HG03103 (cell line): ENCODE results near the gene SLC1A1.

ENCODE experiments used
- ATAC-seq: cut with Tn5 transposase; IDR thresholded peaks from one replicate; pipeline ENCODE4 v1.9.1; 2021; ENCODE audit warnings: low read depth; ENCODE audit not compliant: unreplicated experiment

Gene SLC1A1

DNA sequence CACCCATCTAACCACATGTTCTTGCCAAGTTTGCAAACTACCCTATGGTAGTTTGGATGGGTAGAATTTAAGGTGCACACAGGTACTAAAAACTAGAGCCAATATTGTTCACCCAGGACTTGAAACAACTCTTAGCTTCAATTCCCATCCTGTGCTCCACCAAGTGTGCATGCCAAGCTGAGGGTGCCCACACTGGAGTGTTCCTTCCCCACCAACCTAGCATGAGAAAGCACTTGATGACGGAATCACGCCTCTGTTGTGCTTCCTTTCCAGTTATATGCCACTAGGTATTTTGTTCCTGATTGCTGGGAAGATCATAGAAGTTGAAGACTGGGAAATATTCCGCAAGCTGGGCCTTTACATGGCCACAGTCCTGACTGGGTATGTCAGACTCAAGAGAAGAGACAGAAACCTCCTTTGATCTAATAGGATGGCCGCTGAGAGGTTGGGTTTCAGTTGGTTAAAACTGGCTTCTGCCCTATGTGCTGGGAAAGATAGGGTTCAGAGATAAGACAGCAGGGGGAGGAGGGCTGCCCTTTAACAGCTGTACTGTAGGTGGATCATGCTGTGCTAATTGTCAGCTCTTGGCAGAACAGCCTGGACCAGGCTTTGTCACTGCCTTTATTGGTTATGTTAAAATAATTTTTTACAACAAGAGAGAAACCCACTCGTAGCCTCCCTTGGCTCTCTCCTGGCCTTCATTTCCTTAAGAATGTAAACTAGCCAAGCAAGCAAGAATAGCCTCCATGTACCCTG, 83.5 kb downstream of the SLC1A1 start:
- ATAC-seq = no peak

DNA sequence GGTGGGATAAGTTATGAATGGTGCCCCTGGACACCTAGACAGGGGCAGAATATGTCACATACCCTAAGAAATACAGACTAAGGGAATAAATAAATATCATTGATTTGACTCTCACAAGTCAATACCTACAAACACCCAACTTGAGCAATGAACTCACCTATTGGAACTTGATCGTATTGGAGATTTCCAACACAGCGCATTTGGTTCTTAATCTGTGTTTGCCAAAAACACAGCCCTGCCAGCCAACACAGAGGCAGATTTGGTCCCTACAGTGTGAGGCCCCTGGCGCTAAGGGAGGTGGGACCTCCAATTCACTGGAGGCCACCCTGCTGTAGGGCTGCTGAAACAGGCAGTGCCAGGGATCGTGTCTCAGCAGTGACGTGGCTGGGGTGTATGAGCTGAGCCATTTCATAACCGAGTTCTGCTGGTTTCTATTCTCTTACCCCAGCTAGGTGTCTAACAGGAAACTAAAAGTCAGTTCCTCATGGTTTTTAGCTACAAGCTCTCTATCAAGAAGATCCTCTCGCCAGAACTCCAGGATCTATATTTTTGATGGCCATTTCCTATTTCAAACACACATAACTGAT, 84.5 kb downstream of the SLC1A1 start:
- peak; percentile 90 for ATAC-seq

DNA sequence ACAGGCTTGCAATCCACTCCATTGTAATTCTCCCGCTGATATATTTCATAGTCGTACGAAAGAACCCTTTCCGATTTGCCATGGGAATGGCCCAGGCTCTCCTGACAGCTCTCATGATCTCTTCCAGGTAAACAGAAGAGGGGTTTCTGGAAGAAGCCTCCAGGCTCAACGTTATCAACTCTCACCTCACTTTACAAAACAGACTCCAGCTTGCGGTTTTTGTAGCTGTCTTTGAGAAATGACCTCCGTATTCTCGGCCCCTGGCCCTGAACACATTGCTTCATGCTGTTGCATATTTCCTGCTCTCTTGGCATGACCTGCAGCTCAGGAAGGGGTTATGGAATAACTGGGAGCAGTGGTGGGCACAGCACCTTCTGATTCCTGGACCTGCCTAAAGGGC, 85.7 kb downstream of the SLC1A1 start:
- ATAC-seq = no peak

DNA sequence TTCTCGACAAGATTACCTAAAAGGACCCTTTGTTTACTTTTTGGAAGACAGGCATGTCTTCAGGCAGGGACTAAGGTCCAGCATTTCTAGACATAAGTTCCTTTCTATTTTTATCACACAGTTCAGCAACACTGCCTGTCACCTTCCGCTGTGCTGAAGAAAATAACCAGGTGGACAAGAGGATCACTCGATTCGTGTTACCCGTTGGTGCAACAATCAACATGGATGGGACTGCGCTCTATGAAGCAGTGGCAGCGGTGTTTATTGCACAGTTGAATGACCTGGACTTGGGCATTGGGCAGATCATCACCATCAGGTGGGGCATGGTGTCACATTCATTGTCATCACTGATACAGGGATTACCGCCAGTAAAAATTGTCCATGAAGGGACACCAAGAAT, 86.2 kb downstream of the SLC1A1 start:
- ATAC-seq = no peak

DNA sequence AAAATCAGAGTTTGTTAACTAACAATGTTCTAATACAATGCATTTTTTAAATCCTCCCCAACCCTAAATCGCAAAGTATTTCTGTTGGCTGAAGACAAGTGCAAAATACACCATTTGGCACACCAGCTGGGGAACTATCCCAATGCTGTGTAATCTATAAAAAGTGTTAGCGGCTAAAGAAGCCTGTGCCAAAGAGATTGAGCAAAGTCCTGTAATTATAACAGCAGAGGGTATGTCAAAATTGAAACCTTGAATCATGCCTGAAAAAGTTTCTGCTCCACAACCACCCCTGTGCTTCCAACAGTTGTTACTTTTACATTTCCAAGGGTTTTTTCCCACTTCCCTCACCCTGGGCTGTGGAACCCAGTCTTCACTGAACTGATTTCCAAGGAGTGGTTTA, 88.7 kb downstream of the SLC1A1 start:
- ATAC-seq = no peak

DNA sequence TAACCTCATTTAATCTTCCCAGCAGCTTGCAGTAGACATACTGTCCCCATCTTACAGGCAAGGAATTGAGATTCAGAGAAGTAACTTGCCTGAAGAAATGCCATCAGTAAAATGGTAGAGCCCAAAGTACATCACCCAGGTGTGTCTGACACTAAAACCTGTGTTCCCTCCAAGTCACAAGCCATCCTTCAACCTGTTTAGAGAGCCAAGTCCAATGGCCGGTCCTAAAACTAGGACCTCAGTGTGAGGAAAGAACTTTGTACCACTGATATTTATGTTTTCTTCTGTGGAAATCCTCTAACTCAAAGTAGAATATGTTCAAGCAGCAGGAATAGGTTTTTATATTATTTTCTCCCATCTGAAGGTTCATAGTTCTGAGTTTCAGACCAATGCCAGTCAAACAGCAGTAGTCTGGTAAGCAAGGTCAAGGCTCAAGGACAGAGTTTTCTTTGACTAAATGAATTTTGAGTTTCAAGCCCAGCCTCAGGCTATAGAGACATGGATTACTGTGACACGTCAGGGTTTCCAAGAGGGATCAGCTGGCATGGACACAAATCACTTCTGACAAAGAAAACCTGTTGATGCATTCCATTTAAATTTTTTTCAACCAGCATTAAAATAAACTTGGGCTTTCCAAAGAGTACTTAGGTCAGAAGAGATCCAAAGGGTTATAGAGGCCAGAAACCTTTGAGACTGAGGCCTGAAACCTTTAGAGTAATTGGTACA, 90.9 kb downstream of the SLC1A1 start:
- ATAC-seq = no peak

DNA sequence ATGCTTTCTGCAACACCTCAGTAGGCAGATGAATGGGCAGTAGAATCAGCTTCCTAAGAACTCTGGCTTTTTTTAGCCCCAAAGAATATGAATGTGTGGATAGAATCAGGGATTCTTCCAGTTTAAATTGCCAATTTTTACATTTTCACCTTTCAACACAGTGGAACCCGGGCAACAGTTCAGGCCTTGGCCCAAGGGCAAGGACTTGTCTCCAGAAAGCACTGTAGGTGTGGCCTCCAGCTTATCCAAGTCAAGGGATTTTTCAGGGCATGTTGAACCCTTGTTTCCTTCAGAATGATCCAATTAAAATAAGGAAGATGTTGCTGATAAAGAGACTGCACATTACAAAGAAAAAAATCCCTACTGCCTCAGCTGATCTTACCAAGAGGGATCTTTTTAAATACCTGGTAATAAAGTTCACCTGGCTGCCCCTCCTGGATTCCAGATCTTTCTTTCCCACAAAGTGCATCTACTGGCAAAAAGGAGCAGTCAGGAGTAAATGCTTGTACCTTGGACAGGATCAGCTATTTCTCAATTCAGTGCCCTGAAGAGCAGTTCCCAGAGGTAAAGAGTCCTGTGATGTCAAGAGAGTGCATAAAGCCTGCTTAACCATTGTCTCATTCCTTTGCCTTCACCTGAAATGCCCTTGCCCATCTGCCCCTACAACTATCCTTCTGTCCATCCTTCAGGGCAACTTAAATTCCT, 91.7 kb downstream of the SLC1A1 start:
- ATAC-seq = no peak

DNA sequence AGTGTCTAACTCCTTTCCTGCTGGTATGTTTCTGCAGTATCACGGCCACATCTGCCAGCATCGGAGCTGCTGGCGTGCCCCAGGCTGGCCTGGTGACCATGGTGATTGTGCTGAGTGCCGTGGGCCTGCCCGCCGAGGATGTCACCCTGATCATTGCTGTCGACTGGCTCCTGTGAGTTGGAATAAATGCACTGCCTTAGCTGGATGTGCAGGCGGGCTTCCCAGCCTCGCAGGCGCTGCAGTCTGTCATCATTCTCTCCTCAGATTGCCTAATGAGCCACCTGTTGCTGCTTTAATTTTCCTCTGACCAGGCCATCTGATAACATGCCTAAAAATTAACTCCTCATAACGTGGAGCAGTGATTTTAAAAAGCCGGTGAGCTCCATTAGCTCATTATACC, 92.7 kb downstream of the SLC1A1 start:
- no peak for ATAC-seq

DNA sequence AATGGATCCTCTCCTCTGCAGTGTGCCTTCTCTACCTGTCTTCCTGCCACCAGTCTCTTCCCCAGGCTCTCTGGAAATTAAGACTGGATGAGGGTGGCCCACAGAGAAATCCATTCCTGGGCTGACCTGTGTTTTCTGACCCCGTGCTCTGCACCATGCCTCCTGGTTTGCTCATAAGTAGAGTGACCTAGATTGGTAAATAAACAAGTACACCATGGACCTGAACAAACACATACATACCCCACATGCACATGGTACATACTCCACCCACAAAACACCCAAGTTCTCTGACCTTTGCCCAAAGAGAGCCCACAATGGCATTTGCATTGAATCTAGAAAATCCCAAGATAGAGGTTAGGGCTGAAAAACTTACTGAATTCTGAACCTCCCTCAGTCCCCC, 94.4 kb downstream of the SLC1A1 start:
- no peak for ATAC-seq

DNA sequence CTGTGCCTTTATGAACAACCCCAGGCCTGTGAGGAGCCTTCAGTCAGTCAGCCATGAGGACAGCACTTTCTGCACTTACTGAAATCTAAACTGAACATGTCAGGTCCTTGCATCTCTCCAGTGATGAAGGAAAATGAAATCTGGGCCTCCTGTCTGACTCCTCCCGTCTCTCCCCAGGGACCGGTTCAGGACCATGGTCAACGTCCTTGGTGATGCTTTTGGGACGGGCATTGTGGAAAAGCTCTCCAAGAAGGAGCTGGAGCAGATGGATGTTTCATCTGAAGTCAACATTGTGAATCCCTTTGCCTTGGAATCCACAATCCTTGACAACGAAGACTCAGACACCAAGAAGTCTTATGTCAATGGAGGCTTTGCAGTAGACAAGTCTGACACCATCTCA, 94.9 kb downstream of the SLC1A1 start:
- ATAC-seq = no peak

DNA sequence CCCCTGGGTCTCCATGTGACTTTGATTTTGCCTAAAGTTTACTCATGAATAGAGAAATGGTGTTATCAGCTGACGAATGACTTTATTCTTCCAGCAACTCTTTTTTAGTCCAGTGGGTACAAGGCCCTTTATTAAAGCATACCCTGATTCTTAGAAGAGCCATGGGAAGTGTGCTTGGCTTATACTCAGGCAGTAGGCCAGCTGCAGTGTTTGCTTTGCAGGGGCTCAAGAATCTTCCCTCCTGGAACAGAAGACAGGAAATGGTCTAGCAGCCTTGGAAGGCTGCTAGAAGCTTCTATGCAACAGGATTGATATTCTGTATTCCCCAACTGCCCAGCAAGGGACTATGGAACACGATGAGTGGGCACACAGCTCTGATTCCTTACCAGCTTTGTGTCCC, 98.5 kb downstream of the SLC1A1 start:
- no peak for ATAC-seq

DNA sequence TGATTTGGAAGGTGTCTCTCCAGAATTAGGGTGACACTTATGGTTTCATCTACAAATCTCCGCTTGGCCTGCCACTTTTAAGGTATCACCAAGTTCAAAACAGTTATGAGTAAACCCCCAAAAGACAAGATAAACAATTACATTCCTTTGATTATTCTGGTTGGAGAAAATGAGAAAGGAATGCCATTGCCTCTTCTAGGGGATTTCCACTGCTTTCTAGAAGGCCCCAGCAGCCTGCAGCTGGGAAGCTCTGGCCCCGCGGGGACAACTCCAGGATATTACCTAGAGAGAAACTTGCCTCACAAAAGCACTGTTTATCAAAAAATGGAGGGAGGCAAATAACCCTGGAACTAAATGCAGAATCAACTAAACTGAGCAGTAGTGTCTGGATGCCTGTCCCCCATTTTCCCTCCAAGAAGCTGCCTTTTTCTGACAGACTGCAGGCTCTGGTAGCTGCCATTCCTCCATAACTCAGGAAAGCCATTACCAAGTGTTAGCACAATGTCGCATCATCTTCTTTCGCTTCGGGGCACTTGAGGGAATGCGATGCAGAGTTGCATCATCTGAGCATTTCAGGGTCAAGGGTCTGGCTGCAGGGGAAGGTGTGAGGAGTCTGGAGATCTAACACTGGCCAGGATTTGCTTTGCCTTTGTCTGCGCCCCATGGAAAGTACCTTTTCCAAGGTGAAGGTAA, 100.3 kb downstream of the SLC1A1 start:
- no peak for ATAC-seq

DNA sequence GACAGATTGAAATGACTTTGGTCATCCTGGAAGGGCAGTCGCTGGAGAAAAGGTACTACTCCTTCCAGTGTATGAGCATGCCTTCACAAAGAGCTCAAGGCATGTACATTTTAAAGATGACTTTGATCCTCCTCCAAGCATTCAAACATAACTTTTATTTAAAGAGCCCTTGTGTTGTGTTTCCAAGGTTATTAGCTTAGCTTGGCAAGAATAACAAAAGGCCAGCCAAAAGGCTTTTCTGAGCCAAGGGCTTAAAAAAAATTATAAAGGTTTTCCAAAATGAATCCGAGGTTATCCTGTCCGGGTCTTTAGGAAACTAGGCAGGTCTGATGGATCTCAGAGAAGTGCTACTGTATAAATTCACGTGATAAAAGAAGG, 100.8 kb downstream of the SLC1A1 start:
- no peak for ATAC-seq

DNA sequence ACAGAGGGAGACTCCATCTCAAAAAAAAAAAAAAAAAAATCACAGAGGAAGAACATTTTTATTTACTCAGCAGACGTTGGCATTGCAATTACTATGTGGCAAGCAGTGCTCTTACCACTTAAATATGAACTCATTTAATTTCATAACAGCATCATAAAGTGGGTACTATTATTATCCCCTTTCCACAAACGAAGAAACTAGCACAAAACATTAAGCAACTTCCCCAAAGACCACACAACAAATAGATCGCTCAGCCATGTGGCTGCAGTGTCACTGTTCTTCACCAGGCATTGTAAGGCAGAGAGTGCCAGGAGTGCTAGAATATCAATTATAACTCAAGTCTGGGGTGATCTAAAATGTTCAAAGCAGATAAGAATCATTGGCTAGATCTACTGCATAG, 102.0 kb downstream of the SLC1A1 start:
- no peak for ATAC-seq

DNA sequence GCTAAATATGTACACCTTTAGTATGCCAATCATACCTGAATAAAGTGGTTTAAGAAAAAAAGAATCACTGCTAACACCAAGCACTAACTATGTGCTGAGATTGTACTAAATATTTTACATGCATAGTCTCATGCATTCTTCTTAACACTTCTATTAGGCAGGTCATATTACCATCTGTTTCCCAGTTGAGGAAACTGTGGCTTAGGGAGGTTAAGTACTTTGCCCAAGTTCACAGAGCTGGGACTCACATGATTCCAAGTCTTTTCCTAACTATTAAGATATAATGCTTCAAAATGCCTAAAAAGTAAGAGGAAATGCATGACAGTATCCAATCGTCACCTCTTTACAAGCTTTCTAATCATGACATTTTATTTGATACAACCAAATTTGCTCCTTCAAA, 102.6 kb downstream of the SLC1A1 start:
- no peak for ATAC-seq

DNA sequence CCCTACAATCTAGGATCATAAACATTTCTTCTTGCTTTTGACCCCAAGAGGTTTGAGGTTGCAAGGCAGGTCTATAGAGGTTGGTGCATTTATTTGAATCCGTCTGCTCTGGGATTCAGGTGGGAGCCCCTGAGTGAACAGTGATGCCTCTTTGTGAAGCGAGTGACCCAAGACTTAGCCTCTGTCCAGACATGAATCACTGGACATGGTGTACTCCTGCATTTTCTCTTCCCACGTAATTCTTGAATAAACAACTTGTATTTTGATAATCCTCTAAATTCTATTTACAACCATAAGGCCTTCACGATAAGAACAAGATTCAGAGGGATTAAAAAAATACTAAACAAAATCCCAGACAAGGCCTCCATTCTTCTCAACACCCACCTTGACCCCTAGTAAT, 104.3 kb downstream of the SLC1A1 start:
- ATAC-seq = no peak

DNA sequence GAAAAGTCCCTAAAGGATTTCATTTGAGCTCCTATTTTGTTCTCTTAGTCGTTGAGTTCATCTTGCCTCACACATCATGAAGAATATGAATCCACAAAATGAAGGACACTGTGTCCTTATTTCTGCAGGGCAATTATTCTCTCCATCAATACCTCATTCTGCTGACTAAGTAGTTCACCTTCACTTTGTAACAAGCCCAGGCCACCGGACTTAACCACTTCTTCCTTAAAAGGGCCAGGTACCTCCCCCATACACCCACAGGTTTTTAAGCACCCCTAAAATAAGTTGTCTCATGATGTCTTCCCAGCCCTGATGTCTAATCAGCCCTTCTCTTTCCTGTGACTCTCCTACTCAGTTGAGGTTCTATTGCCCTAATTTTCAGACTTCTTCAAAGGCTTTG, 104.7 kb downstream of the SLC1A1 start:
- no peak for ATAC-seq

DNA sequence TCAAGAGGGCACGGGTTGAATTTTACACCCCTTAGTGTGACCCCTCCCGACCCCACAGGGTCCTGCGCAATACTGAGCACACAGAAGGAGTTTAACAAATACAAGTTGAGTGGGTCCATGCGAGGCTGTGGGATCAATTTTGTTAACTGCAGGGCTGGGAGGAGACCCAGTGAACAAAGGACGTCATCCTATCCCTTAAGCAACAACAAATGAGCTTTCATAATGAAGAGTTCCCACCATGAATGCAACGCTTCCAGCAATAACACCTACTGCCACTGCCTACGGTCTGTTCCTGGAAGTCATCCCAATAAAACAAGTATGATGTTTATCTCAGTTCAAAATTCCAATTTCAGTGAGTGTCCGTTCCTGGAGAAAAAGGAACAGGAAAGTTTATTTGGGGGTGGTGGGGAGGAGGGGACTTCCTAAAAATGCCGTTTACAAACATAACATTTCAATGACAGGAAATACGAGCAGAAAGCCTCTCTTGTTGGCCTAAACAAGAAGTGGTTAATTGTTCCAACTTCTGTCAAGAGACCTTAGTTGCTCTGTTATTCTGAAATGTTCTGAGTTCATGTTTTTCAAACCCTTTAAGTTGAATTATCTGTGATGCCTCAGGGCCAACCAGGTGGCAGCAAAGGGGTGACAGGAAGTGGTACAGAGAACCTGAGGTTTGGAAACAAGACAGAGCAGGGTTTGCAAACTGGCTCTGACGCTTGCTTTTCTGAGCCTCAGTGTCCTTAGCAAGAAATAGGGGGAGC, 106.1 kb downstream of the SLC1A1 start:
- no peak for ATAC-seq

DNA sequence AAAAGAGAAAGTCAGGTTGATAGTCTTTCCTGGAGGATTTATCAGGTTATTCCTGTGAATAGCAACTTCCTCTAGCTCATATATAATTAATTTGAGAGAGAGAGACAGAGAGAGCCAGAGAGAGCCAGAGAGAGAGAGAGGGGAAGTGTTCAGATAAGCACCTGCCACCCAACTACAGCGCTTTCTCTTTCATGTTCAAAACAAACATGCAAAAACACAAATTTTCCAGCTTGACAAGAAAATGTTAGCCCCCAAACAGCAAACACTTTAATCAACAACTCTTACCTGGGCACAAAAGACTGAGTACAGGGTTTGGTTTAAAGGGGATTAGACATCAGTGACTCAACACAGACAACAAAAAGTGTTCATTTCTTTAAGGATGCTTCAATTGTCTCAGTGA, 110.1 kb downstream of the SLC1A1 start:
- no peak for ATAC-seq

DNA sequence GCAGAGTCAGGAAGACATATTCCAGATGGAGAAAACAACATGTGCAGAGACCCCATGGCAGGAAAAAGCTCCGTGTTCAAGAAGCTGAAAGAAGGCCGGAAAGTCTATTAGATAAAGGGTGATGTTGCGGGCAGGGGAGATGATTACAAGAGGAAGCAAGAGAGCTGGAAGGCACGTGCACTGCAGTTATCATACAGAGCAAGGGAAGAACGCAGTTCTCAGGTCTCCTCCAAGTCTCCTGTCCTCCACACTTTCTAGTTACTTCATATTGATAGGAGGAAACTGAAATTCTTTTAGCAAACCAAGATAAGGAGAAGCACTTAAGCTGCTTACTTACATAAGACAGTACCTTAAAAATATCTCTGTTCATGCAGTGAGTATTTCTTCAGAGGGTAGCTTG, 113.6 kb downstream of the SLC1A1 start:
- no peak for ATAC-seq
